Superior temporal gyrus (tissue), 1 donor: ENCODE measurements around the gene ATP5MC2.
"Not testable (repeated sequence)": the region's sequence is repeated elsewhere in the genome, so short reads cannot be mapped to it uniquely, and the experiment has no call there.

Experiments
- DNase-seq: peaks from one replicate; pipeline ENCODE4 v3.0.0-alpha.2; 2016; ENCODE audit errors: extremely low spot score

Gene ATP5MC2

DNA sequence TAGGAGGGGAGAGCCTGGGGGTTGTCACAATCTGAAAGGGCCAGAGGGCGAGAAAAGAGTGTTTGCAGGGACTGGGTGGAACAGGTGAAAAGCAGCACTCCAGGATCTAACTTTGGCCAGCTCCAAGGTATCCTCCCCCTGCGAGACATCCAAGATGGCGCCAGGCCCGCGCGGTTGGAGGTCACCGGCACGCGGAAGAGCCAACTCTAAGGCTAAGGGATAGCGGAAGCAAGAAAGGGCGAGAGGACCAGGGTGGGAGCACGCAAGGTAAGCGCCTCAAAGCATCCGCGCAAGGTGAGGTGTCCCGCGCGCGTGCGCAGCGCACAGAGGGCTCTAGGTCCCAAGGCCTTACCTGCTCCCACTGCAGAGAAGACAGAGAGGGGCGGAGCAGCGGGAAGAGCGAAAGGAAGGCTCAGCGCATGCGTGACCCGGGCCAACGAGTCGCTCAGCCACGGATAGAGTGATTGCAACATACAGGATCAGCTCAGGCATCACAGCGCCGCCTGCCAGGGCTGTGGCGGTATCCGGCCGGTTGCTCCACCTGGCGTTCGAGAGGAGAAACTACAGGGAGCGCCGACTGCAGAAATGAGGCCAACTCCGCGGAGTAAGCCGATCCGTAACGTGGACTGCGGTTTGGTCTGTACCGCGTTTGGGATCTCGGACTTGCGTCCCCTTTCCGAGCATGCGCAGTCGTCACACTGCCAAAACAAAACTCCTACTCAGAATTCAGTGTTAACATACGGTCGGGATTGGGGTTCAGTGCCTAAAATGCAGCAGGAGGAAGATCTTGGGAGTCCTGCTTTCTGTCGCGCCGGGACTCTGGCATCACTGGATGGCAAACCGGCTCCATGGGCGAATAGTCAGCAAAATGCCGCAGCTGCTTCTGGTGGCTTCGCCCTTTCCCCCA, at the start of gene ATP5MC2:
Gene ATP5MC2, minus strand, starts transcription at position 383 of the 907 bp plus-strand sequence. CDS start 3,469 bp downstream, outside the sequence.
- peak; percentile 99 for DNase-seq

DNA sequence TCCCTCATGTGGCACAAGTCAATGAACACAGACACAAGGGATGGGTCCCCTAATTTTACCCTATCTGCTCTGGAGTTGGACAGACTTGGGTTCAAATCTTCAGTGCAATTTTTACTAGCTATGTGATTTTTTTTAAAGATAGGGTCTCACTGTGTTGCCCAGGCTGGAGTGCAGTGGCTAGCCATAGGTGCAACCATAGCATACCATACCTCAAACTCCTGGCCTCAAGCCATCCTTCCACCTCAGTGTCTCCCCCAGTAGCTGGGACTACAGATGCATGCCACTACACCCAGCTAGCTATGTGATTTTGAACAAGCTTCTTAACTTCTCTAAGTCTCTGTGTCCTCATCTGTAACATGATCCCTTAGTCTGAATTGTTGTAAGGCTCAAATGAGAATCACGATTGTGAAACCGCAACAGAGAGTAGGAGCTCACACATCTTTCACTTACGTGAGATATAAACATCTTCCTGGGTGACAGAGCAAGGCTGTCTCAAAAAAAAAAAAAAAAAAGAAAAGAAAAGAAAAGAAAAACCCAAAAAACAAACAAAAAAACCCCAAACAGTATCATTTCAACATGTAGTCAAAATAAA, 46.7 kb upstream of the ATP5MC2 start:
- DNase-seq, result no peak

DNA sequence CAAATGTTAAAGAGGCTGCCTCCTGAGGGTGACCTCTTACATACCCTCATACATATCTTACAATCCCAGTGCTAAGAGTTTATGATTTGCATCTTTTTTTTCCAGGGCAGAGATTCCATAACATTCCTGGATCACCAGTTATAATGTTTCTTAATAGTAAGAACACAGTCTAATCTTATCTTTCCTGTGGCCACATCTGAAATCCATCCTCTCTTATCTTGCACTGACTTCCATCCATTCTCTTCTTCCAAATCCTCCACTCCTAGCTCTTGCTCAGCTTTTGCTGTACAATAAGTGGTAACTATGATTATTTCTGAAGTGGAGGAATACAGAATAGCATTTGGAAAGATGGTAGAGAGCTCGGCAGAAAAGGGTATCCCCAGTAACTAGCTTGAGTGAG, 45.1 kb upstream of the ATP5MC2 start:
- DNase-seq, result no peak

DNA sequence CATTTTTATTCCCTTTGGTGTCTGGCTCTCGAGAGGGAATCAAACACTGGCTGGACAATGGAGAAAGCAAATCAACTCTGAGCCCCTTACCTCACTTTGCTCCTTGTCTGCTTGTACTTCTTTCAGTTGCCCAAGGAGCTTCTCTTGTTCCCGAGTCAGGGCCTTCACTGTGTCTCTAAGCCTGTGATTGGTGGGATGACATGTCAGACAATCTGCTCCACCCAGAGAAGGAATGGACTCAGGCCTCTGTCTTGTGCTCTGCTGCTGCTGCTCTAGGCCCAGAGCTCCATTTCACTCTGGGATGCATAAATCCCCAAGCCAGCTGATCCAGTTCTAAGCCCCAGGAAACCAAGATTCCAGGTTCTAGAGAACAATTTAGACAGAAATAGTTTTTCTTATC, 43.8 kb upstream of the ATP5MC2 start:
- no peak for DNase-seq

DNA sequence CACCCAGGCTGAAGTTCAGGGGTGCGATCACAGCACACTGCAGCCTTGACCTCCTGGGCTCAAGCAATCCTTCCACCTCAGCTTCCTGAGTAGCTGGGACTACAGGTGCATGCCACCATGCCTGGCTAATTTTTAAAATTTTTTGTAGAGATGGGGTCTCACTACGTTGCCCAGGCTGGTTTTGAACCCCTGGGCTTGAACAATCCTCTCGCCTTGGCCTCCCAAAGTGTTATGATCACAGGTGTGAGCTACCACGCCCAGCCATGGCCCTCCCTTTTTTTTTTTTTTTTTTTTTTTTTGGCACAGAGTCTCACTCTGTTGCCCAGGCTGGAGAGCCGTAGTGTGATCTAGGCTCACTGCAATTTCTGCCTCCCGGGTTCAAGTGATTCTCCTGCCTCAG, 42.7 kb upstream of the ATP5MC2 start:
- not testable (repeated sequence) for DNase-seq

DNA sequence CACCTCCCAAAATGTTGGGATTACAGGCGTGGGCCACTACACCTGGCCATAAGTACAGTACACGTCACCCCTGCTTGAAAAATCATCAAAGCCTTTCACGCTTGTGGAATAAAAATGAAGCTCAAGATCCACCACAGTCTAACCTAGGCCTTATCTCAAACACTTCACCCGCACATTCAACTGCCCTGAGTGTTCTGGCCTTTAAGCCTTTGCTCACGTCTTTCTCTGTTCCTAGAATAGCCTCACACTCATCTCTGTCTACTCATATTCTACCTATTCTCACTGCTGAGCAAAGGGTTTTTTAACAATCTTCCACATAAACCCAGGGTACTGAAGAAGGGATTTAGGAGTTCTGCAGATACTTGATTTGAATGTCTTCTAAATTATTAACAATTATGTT, 41.4 kb upstream of the ATP5MC2 start:
- no peak for DNase-seq

DNA sequence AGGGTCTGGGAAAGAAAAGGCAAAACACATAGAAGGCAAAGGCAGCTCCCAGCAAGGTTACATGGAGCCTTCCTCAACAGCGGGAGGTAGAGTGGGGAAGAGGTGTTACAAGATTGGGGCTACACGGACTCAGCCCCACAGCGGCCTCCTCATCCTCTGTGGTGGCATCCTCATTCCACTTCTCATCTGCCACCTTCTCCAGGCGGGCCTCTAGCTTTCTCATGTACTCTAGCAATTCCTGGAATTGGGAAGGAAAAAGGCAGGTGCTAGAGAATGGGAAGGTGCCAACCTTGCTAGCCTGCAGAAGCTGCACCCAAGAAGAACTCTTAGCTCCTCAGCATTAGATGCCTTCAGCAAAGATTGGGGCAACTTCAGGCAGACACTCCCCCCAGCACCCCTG, 38.1 kb upstream of the ATP5MC2 start:
- no peak for DNase-seq

DNA sequence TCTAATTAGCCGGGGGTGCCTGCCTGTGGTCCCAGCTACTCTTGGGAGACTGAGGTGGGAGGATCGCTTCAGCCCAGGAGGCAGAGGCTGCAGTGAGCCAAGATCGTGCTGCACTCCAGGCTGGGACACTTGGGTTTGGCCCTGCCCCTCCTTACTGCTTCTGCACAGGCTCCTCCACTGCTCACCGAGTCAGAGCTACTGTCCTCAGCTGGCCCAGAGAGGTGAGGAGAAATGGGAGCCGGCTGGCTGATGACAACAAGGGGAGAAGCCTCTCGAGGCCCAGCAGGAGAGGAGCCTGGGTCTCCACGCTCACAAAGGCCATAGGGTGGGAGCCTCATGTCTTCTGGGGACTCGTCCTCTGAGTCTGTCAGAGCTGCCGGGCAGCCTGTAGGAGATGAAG, 37.6 kb upstream of the ATP5MC2 start:
- DNase-seq, result no peak

DNA sequence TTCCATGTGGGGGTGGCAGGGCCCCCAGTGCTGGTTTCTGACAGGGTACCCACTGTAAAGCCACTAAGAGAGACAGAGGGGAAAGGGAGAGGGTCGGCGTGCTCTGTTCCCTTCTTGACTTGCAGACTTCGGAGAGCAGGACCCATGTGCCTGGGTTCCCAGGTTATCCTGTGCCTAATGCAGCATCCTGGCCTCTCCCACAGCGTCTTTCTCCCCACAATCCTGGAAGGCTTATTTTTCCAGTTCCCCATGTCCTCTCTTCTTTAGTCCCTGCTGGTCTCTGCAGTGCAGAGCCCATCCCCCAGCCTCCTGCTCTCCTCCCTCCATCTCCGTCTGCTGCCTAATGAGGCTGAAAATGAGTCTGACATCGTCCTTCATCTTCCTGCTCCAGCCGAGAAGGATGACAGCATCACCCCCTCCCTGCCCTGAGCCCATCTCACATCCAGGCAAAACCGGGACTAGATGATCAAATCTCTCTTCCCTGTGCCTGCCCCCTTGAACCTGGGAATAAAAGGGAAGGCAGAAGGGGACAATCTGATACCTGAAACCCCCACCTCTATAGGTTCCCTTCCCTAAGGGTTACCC, 36.3 kb upstream of the ATP5MC2 start:
- DNase-seq, result no peak

DNA sequence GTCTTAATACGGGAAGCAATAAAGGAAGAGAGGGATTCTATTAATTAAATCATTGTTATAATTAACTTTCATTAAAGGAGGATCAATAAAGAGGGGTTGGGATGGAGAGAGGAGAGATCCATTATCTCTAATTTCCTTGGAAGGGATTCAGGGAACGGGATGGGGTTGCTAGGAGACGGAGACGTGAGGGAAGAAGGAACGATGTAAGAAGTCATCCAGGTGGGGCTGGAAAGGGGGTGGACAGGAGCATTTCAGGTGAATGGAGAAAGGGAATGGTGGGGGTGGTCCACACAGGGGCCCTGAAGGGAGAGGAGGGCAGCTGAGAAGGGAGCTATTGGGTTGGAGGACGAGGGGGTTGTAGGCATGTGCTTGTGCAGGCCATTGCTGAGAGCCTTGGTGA, 34.2 kb upstream of the ATP5MC2 start:
- no peak for DNase-seq

DNA sequence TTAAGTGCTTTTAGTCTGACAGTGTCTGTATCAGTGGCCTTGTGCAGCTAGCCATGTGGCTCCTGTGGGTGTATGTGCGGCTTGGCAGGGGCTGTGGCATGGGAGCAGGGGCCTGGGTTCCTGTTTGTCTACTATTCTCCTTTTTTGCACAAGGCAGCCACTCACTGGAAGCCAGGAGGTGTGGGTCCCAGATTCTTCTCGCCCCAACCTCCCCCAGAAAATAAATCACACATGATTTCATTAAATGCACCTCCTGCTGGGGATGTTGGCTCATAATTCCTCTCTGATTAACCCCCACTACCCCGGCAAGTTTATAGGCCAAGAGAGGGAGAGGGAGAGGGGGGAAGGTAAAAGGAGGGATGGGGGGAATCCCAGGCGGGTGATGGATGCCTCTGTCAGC, 33.8 kb upstream of the ATP5MC2 start:
- DNase-seq, result no peak

DNA sequence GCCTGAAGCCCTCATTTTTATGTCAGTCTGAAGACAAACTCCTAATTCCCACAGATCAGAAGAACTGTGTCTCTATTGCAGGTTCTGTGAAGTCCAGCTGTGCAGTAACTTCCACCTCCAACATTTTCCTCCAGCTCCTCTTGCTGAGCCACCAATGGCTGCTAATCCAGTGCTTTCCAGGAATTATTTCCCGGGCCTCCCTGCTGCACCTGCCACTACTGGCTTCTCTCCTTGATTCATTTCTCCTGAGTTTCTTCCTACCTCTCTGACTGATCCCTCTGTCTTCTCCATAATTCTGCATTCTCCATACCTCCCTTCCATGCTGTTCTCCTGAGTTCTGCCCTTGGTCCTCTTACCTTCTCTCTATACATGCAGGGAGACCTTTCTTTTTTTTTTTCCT, 30.2 kb upstream of the ATP5MC2 start:
- DNase-seq, result no peak

DNA sequence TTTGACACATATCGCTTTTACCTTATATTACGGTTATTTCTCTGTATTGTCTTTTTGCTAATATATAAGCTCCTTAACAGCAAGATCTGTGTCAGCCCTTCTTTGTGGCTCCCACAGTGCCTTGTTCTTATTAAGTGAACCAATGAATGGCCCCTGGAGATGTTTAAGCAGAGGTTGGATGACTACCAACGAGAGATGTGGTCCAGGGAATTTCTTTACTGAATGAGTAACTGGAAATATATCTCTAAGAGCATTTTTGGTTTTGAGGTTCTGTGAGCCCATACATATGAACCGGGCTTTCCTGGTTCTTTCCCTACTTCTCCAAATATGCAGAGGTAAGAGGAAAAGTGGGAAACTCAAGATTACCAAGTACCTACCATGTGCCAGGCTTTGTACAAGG, 27.9 kb upstream of the ATP5MC2 start:
- no peak for DNase-seq

DNA sequence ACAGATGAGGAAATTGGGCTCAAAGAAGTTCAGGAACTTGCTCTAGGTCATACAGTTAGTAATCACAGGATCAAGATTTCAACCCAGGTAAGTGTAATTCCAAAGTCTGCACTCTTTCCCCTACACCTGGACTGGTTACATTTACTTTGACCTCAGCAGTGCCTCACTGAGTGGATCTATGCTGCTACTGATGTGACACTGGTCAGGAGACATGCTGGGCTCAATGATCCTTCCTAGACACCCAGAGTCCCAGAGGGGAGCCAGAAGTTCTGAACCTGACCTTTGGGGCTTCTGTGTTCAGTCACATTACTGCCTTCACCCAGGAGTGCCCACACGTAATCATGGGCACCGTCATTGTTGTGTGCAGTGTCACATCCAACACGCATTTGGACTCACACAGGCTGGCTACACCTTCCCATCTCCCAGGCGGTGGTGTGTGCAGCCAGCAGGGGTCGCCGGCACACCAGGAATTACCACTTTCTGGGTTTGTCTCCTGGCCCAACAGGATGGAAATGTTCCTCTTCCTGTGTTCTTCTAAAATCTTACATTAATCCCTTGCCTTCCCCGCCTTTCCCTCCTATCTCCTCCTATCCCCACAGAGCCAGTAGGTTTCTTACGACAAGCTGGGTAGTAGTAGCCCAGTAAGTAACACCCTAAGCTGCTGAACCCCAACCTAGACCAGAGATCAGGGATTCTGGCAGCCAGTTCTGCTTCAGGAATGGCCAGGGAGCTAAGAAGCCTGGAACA, 25.8 kb upstream of the ATP5MC2 start:
- peak; percentile 86 for DNase-seq

DNA sequence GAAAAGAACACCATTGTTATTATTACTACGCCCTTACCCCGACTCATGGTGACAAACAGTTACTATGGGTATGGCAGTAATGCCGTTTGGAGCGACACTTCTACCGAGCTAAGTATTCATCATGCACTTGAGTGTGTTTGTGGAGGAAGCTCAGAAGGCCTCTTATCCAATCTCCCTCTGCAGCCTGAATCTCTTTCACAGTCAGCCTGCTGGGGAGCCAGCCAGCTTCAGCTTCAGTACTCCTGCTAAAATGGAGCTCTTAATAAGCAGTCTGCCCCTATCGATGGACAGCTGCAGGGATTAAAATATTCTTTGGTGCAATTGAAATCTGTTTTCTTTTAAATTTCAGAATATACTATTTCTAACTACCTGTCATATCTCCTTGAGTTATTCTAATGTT, 24.7 kb upstream of the ATP5MC2 start:
- DNase-seq, result peak; percentile 55

DNA sequence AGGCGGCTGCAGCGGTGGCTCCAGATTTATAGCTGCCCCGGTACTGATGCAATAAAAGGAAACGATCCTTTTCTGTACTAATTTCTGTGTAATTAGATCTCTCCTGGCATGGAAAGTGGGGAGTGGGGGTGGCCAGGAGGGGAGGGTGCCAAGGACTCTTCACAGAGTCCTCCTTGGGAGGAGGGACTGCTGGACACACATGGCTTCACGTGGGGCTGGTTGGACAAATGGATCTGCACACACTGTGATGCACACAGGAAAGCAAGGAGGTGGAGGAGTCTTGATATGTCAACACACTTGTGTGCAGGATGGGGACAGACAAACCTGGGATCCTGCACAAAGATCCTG, 23.8 kb upstream of the ATP5MC2 start:
- no peak for DNase-seq

DNA sequence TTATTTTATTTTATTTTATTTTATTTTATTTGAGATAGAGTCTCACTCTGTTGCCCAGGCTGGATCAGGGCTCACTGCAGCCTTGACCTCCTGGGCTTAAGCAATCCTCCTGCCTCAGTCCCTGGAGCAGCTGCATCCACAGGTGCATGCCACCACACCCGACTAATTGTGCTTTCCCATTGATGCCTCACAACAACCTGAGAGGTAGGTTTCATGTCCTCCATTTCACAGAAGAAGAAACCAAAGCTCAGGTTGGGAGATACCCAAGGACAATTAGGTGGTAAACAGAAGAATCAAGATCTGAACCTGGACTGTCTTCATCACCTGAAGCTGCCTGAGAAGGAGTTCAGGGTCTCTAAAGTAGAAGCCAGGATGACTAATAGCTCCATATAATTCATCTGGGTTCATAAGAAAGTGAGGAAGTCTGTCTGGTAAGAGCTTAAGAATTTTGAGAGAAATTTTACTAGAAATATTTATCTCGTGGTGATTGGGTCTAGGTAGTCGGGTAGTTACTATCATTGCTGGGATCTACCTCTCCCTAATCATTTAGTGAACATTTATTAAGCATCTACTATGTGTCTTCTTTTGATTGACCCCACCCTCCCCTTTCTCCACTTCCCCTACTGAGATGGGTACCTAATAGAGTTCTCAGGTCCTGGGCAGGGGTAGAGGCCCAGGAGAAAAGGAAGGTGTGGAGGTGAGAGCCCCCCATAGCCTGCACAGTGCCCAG, 23.2 kb upstream of the ATP5MC2 start:
- no peak for DNase-seq

DNA sequence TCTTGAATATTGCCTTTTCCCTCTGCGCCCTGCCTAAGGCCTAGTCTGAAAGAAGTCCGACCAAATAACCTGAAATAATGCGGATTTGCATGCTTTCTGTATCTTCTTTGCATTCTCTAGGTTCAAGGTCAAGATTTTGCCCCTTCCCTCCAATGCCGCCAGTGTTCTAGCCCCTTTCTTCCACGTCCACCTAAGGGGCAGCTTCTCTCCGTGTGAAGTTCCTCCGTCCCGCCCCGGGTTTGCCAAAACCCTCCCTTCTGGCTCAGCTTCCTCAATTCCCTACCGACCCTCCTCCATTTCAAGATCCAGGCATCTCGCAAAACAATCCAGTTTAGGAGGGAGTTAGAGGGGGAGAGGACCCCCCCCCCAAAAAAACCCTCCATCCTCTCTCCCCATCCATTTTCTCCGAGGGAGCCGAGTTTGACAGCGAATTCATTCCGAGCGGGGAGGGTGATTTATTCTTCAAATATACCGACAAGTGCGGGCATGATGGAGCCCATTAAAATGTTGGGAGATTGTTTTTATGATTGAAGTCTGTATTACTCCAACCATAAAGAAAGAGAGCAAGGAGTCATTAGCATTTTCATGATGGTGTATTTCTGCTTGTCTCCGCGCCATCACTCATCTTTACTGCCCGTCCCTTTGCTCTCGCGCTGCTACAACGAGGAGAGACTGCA, 20.9 kb upstream of the ATP5MC2 start:
- no peak for DNase-seq

DNA sequence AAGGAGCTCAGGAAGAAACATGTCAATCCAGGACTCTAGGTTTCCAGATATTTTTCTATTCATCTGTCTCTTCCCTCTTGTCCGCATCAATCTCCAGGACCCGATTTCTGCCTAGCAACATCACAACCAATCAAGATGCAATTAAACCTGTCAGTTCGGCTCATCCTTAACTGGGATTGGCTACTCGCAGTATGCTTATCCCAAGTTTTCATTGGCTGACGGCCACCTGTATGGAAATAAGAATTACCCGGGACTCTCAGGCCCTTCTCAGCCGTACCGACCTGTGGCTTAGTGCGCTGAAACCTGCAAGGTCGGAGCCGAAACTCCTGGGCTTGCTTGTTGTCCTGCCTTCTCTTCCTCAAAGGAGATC, 20.4 kb upstream of the ATP5MC2 start:
- peak; percentile 97 for DNase-seq

DNA sequence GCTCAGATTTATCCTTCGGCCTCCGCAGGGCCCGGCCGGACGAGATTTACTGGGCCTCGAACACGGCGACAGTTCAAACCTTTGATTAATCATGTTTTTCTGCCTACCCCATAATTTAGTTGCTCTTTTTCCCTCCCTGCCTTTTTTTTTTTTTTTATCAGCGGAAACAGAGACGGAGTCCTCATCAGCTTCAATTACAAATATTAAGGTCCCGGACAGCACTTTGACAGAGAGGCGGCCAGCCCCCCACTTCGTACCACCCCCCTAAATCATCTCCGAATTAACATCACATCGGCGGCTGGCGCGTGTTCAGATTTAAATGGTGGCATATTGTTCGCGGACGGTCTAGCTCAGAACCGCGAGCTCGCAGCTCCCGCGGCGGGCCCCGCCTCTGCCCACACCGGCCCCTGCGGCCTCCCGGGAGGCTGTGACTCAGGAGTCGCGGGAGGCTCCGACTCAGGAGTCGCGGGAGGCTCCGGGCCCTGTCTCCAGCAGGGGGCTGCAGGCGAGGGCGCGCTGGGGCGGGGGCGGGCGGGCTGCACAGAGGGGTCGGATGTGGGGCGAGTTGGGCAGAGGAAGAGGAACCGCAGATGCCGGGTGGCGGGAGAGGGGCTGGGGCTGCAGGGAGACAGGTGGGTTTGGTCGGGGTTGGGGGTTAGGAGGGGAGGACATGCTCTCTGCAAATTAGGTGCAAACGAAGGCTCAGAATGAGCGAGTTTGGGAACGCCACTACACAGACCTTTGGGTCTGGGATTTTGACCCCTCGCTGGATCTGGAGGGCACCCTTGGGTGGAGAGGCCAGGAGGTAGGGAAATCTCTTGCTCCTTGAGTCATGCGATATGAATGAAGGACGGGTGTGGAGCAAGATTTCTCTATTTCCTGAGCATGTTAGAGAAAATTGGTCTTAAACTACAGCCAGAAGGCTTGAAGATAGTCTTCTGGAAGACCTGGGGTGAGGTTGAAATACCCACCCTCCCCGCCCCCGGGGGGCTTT, 19.6 kb upstream of the ATP5MC2 start:
- no peak for DNase-seq
